ENCODE measurements around the gene BRMS1L.
A peak's percentile ranks its signal among the peaks of the same experiment; 100 is the strongest.
"Not testable (repeated sequence)": the region's sequence is repeated elsewhere in the genome, so short reads cannot be mapped to it uniquely, and the experiment has no call there.

Gene BRMS1L

GRCh38 chr14:35826218-35826951 is at the start of gene BRMS1L:
Gene BRMS1L, plus strand, starts transcription at chr14:35826338. Its CDS starts 179 bp downstream, at chr14:35826517.
- peak; percentile 99 for DNase-seq

GRCh38 chr14:35776823-35777222 is 49.3 kb upstream of the BRMS1L start:
- no peak for DNase-seq

- not testable (repeated sequence) for DNase-seq
Observed at GRCh38 chr14:35777550-35777949, 48.6 kb upstream of the BRMS1L start.

- no peak for DNase-seq
Observed at GRCh38 chr14:35779368-35779767, 46.8 kb upstream of the BRMS1L start.

GRCh38 chr14:35783699-35784098 is 42.4 kb upstream of the BRMS1L start:
- no peak for DNase-seq

- peak; percentile 33 for DNase-seq
Observed at GRCh38 chr14:35786856-35787255, 39.3 kb upstream of the BRMS1L start.

GRCh38 chr14:35789651-35790050 is 36.5 kb upstream of the BRMS1L start:
- DNase-seq = peak; percentile 29

GRCh38 chr14:35797796-35798195 is 28.3 kb upstream of the BRMS1L start:
- DNase-seq = no peak

- DNase-seq = no peak
Observed at GRCh38 chr14:35806006-35806907, 19.9 kb upstream of the BRMS1L start.

- DNase-seq = peak; percentile 16
Observed at GRCh38 chr14:35807131-35807961, 18.8 kb upstream of the BRMS1L start.

- DNase-seq = peak; percentile 51
Observed at GRCh38 chr14:35808076-35808637, 18.0 kb upstream of the BRMS1L start.

- DNase-seq = peak; percentile 96
Observed at GRCh38 chr14:35808638-35809563, 17.2 kb upstream of the BRMS1L start, which contains the start of gene RALGAPA1. Gene RALGAPA1, minus strand, starts transcription at chr14:35809295. Its CDS starts 460 bp downstream, at chr14:35808835.

- DNase-seq = no peak
Observed at GRCh38 chr14:35809597-35809996, 16.5 kb upstream of the BRMS1L start.

- DNase-seq = no peak
Observed at GRCh38 chr14:35810963-35811362, 15.2 kb upstream of the BRMS1L start.

- peak; percentile 85 for DNase-seq
Observed at GRCh38 chr14:35814371-35815005, 11.7 kb upstream of the BRMS1L start.

- peak; percentile 38 for DNase-seq
Observed at GRCh38 chr14:35818346-35819115, 7.6 kb upstream of the BRMS1L start.

- DNase-seq = no peak
Observed at GRCh38 chr14:35819591-35820540, 6.3 kb upstream of the BRMS1L start.

- peak; percentile 45 for DNase-seq
Observed at GRCh38 chr14:35821564-35822411, 4.3 kb upstream of the BRMS1L start.

Measured in activated CD4-positive, alpha-beta T cell treated with anti-CD3 and anti-CD28 coated beads, Interleukin-10, Interleukin-2, amounts not matched to agents 100 ng/mL and 50 ng/mL, durations not matched to agents 16 hours and 8 hours (primary cell).